ENCODE data around the gene ZNF443.
"Not testable (repeated sequence)": the region's sequence is repeated elsewhere in the genome, so short reads cannot be mapped to it uniquely, and the experiment has no call there.

Gene ZNF443

GRCh38 chr19:12440541-12441316 is at the start of gene ZNF443:
ZNF443 (minus strand) TSS chr19:12441021; CDS start chr19:12440914, 107 bp downstream.
- DNase-seq = peak; percentile 100

GRCh38 chr19:12486265-12486783 is 45.5 kb upstream of the ZNF443 start:
- not testable (repeated sequence) for DNase-seq

- DNase-seq = no peak
Measured at GRCh38 chr19:12485571-12485970, 44.8 kb upstream of the ZNF443 start.

GRCh38 chr19:12485052-12485416 is 44.2 kb upstream of the ZNF443 start:
- DNase-seq = no peak

GRCh38 chr19:12484371-12485051 is 43.7 kb upstream of the ZNF443 start, which contains the start of gene ZNF709:
ZNF709 (minus strand) TSS chr19:12484816; CDS start chr19:12484657, 159 bp downstream.
- peak; percentile 95 for DNase-seq

- no peak for DNase-seq
Measured at GRCh38 chr19:12484011-12484370, 43.2 kb upstream of the ZNF443 start.

- DNase-seq = no peak
Measured at GRCh38 chr19:12482509-12482886, 41.7 kb upstream of the ZNF443 start.

GRCh38 chr19:12481781-12482508 is 41.1 kb upstream of the ZNF443 start:
- no peak for DNase-seq

- DNase-seq = no peak
Measured at GRCh38 chr19:12478234-12478941, 37.6 kb upstream of the ZNF443 start.

GRCh38 chr19:12467651-12468050 is 26.8 kb upstream of the ZNF443 start:
- DNase-seq = not testable (repeated sequence)

GRCh38 chr19:12465211-12465610 is 24.4 kb upstream of the ZNF443 start:
- no peak for DNase-seq

GRCh38 chr19:12464769-12465168 is 23.9 kb upstream of the ZNF443 start:
- DNase-seq = no peak

GRCh38 chr19:12464139-12464538 is 23.3 kb upstream of the ZNF443 start:
- not testable (repeated sequence) for DNase-seq

GRCh38 chr19:12453495-12453894 is 12.7 kb upstream of the ZNF443 start:
- DNase-seq = no peak

- DNase-seq = no peak
Measured at GRCh38 chr19:12450844-12451243, 10.0 kb upstream of the ZNF443 start.

GRCh38 chr19:12448808-12449207 is 8.0 kb upstream of the ZNF443 start:
- DNase-seq = no peak

GRCh38 chr19:12439686-12440540 is 908 bp downstream of the ZNF443 start:
- DNase-seq = not testable (repeated sequence)

- DNase-seq = not testable (repeated sequence)
Measured at GRCh38 chr19:12430726-12431299, 10.0 kb downstream of the ZNF443 start.

- no peak for DNase-seq
Measured at GRCh38 chr19:12425888-12426274, 14.9 kb downstream of the ZNF443 start.

GRCh38 chr19:12425236-12425887 is 15.5 kb downstream of the ZNF443 start:
- DNase-seq = no peak

- DNase-seq = not testable (repeated sequence)
Measured at GRCh38 chr19:12417273-12417672, 23.5 kb downstream of the ZNF443 start.
